OCI-LY3 (cell line): ENCODE data around the gene SNAP29.

Experiments
- EZH2phosphoT487 ChIP-seq: fragments of 200-600 bp; shearing (Covaris generic); IDR thresholded peaks from 2 replicates; pipeline ENCODE4 v1.6.1; 2018; ENCODE audit warnings: antibody characterized with exemption, mixed run types, low read depth
- TF ChIP-seq, protein P1 (sequence below): fragments of 200-600, 300-600 bp; sonication (generic); IDR thresholded peaks from 2 replicates; pipeline ENCODE4 v1.5.1; 2014; ENCODE audit warnings: antibody characterized with exemption, low read length, low read depth

DNA sequence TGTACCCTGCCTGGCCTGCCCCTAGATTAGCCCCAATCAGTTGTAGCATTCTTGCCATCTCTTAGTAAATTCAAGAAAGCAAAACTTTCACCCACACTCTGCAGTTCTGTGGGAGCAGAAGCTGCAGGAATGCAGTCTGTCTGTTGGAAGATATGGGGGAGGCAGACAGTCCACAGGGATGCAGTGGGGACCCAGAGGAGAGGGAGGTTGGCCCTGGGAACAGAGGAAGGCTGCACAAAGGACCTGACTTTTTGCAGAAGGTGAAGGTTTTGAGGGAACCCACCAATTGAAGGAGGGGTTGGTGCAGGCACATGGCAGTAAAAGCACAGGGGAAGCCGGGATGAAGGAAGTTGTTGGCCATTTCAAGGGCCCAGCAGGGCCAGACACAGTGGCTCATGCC, 16.5 kb downstream of the SNAP29 start:
- TF ChIP-seq, protein P1, sequence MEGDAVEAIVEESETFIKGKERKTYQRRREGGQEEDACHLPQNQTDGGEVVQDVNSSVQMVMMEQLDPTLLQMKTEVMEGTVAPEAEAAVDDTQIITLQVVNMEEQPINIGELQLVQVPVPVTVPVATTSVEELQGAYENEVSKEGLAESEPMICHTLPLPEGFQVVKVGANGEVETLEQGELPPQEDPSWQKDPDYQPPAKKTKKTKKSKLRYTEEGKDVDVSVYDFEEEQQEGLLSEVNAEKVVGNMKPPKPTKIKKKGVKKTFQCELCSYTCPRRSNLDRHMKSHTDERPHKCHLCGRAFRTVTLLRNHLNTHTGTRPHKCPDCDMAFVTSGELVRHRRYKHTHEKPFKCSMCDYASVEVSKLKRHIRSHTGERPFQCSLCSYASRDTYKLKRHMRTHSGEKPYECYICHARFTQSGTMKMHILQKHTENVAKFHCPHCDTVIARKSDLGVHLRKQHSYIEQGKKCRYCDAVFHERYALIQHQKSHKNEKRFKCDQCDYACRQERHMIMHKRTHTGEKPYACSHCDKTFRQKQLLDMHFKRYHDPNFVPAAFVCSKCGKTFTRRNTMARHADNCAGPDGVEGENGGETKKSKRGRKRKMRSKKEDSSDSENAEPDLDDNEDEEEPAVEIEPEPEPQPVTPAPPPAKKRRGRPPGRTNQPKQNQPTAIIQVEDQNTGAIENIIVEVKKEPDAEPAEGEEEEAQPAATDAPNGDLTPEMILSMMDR = no peak
- no peak for TF ChIP-seq EZH2phosphoT487
